Forelimb muscle (tissue), 1 donor: Measurements from ENCODE around the gene USP3. TPM values are rescaled to one million over a fixed set of nuclear protein-coding genes. Genes with fewer than 3 reads are reported as not detected.

Source experiments
- DNase-seq: peaks from one replicate; pipeline ENCODE4 v3.0.0-alpha.2; 2013; ENCODE audit warnings: low read depth
- polyA plus RNA-seq: library from polyadenylated mRNA; unstranded; fragments of 120-200 nt; gene quantifications from one replicate; pipeline ENCODE4 v1.2.1, GENCODE V29; 2013; ENCODE audit not compliant: insufficient read length

Gene USP3
- polyA plus RNA-seq, 1 donor: 22.1 TPM

DNA sequence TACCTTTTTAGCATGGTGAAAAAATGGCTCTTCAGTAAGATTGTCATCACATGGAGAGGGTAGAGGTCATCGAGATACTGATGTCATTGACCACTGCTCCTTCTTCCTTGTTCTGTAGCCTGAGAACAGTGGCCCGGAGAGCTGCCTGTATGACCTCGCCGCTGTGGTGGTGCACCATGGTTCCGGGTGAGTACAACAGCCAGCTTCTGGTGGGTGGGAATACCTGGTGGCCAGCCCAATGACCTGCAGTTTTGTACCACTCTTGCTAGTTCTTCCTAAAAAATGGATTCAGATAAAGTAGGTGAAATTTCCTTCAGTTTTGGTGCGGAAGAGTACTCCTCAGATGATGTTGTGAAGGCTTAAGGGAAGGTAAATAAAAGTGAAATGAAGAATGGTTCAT, 84.4 kb downstream of the USP3 start:
- DNase-seq: no peak

DNA sequence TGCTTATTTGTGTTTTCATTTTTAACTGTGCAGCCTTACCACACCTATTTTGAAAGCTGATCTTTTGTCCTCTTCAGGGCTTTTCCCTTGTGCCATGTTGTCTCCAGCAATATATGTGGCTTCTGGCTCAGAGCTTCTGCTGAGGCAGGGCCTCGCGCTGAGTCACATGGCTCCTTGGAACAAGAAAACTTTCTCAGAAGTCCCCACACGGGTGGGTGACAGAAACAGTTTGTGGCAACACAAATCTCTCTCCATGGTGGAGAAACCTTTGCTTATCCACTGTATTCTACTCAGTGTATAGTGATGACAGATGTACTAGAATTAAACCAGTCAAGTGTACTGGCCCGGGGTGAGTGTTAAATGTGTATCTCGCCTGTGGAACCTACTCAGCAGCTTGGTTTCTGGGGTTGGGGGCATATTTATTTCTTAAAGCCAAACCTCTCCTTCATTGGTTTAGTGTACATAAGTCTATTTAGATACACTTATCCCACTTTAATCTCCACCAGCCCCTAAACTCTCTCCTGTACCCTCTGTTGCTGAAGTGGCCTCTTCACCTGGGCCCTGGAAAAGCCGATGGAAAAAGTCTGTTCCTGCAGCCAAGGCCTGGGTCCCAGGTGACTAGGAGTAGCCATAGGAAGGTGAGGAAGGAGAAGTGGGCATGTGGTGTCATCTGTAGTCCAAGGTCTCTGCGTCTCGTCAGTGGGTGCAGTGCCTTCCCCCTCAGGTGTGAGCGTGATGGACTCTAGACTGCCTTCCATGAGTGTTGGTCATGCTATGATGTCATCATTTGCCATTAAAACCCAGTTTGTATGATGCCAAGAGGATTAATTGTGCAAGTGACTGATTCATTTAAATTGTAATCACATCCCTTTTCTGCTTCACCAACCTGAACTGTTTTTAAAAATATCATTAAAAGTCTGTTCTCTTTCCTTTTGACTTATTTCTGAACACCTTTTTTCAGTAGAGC, 89.6 kb downstream of the USP3 start:
- DNase-seq: no peak

DNA sequence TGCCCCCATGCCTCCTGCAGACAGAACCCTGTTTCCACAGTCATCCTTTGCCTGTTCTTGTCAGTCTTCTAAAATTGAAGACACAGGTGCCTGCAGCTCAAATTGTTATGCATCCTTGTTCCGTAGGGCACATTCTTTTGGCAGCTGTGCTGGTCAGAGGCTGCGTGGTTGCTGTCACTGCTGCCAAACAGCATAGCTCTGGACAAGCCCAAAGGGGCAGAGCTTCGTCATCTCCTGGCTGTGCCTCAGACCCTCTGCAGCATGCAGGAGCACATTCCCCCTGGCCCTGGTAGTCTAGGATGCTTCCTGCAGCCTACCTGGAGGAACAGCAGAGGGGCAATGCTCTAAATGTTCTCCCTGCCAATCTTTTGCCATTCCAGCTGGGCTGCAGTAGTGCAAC, 90.7 kb downstream of the USP3 start:
- DNase-seq: no peak

DNA sequence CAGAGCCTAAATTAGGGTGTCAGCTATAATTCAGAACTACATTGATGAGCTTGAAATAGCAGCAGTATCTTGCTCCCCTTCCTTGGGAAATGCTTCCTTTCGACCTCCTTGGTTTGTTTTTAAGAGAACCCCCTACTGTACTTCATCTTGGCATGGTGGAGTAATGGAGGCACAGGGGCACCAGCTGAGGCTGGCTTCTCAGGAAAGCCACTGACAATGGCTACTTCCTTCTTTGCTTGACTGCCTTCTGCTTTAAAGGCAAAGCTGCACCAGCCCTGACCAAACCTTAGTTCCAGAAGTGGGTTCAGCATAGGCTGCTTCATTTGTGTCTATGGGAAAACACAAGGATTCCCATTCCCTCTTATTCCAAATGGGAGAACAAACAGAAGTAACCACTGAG, 91.3 kb downstream of the USP3 start:
- no peak for DNase-seq

DNA sequence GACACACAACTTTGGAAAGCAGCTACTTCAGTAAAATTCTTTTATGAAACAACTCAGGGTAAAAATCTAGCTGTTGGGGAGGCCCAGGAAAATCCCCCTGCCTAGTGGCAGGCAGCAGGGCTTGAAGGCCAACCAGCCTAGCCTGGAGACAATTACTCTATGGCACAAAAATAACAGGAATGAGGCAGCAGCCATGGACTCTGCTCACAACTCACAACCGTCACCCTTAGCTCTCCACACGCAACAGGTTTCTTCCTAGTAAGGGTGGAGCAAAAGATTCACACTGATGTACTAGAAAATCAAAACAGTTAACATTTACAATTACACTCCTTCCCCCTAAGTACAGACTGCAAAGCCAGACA, 92.3 kb downstream of the USP3 start:
- no peak for DNase-seq

DNA sequence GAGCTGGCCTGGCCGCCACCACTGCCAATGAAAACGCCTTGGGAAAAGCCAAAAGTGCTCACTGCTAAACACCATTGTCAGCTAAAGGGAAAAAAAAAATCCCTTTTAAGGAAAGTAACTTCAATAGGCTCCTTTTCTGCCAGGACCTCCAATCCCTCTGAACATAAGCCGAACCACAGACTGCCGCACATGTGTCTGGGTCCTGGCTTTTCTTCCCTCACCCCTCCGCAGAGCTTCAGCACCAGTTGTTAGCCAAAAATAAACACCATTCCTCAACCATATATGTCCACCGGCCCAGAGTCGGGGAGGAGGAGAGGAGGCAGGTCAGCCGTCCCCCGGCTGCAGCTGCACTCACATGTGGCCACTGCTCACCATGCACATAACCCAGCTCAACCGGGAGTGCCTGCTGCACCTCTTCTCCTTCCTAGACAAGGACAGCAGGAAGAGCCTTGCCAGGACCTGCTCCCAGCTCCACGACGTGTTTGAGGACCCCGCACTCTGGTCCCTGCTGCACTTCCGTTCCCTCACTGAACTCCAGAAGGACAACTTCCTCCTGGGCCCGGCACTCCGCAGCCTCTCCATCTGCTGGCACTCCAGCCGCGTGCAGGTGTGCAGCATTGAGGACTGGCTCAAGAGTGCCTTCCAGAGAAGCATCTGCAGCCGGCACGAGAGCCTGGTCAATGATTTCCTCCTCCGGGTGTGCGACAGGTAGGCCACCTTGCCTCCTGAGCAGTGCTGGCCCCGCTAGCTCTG, 92.8 kb downstream of the USP3 start, which contains the start of gene FBXL22:
FBXL22 (plus strand) TSS at position 350 of the 753 bp plus-strand sequence; CDS start at position 356, 6 bp downstream.
- DNase-seq: no peak

DNA sequence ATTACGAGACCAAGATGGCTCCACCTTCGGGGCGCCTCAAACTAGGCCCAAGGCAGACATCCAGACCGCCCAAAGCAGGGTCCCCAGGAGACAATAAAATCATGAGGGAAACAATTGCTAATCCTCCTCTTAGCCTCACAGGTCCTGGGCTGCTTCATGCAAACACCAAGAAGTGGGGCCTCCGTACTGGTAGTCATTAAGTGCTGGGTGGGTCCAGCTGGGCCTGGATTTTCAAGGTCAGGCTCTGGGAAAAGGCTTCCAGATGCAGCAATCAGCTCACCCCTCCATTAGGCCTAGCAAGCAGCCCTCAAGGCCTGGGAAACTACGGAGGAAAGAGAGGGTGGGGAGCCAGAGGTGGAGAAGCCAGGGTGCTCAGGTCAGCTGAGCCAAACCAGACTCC, 93.4 kb downstream of the USP3 start:
- no peak for DNase-seq

DNA sequence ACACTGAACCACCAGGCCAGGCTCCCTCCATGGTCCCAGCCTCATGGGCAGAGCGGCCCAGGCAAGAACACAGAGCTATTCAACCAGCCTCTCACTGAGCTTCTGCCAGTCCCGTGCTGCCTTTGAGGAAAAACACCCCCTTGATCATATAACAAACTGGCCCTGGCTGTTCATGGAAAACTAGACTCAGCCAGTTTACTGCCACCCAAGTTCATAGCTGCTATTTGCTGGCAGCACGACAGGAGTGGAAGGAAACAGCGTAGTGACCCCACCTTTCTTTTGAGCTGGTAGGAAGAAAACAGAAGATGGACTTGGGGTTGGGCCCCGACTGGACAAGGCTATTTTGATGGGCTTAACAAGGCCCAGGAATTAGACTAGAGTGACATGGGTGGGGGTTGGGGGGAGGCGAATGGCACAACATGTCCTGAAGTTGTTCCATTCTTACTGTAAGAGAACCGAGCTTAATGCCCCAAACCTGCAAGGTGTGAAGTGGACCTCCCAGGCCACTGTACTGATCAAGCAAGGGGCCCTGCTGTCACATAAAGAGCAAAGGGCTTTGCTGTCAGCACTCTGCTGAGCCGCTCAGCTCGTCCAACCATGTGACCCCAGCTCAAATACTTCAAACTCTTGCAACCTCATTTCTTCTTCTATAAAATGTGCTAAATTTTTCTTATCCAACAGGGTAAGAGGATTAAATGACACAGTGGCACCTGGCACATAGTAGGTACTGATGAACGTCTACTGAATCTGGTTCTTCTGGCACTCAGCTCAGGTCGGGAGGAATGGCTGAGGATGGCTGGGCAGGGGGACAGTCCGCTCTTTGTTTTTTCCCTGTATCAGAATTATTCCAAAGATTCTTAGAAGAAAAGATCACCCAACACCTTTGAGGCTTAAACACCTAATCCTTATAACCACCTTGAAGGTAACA, 94.3 kb downstream of the USP3 start:
- no peak for DNase-seq

DNA sequence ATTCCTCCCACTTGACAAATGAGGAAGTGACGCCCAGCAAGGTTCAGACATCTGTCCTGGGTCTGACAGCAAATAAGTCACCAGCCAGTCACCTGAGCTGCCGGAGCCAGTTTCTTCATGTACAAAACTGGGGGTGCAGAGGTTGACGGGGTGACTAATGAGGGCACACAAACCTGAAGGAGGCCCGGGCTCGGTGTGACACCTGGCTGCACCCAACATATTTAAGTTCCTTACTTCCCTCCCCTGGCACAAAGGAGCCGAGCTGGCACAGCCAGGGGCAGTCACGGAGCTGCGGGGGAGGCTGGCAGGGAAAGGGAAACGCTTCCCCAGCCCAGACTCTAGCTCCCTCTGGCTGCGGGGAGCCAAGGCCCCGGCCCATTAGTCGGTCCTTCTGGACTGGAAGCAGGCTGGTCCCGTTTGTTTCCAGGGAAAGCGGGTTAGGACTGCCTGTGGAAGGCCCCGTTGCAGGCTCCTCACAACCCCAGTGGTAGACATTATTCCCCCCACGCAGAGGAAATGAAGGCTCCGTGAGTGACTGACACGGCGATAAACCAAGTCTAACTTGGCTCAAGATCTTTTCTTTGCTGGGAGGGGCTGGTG, 95.1 kb downstream of the USP3 start:
- no peak for DNase-seq

DNA sequence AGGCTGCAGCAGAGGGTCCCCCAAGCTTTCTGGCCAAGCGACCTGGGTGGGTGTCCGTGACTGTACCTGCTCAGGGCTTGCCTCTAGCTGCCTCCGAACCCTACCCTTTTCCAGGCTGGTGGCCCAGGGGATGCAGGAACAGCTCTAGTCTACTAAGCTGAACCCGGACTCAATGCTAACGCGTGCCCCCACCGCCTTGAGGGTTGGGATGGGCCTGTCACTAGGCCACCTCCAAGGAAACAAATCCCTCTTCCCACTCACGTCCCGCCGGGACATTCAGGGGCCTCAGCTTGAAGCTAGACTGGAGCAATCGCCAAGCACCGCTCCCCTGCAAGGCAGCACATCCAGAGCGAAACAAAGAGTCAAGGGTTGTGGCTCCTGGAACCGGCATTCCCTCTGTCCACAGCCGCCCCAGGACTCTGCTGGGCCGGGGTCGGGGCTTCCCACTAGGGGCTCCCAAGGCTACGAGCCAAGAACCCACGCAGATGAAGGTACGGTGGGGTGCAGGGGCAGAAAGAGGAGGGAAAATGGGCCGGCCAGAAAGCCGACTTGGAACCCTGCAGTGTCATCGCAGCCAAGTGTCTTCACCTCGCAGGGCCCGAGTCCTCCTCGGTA, 95.7 kb downstream of the USP3 start:
- DNase-seq: no peak

DNA sequence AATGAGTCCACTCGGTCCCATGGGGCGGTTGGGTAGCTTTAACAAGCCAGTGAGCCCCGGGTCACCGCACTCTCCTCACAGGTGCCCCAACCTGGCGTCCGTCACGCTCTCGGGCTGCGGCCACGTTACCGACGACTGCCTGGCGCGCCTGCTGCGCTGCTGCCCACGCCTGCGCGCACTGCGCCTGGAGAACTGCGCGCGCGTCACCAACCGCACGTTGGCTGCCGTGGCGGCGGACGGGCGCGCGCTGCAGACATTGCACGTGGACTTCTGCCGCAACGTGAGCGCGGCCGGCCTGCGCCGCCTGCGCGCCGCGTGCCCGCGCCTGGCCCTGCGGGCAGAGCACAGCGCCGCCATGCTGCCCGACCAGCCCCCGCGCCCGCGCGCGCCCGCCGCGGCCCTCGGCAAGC, 96.2 kb downstream of the USP3 start:
- DNase-seq: peak; percentile 85

DNA sequence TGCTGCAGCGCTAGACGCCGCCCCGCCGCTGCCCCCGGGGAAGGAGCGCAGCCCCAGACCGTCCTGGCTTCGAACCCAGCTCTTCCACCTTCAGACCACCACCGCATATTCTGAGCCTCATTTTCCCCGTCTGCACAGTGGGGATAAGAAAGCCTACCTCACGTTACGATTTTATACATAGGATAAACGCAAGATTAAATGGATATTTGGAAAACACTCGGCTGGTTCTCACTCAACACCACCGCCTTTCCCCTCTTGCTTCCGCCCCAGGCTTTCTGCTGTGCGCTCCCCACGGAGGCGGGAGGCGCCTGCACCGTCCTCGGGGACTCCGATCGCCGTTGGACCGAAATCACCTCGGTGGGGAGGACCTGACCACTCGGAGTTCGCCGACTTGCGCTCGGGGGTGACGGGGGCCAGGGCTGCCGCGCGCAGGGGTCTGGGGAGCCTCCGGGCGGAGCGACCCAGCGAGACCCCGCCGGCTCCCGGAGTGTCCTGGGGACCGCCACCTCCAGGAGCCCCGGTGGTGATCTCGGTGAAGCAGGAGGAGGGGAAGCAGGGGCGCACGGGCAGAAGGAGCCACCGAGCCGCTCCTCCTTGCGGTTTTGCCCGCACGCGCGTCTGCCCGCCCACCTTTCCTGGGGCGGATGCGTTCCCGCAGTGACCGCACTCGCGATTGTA, 96.8 kb downstream of the USP3 start:
- DNase-seq: no peak

DNA sequence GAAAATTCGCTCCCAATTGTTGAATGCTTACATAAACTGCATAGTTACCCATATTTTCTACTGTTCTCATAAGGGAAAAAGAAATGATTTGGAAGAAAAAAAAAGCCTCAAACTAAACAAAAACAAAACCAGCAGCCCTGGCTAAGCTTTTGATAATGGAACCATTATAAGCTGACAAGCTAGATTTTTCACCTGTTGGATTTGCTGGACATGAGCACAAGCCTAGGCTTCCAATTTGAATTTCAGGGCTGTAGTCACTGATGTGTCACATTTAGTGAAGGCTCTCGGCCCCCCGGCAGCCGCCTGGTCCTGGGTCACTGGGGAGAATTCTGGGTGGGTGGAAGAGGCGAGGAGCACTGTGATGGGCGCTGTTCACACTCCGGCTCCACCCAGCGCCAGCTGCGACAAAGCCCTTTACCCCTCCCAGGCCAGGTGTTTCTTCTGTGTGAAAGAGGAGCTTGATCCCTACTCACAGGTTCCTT, 97.4 kb downstream of the USP3 start:
- no peak for DNase-seq

DNA sequence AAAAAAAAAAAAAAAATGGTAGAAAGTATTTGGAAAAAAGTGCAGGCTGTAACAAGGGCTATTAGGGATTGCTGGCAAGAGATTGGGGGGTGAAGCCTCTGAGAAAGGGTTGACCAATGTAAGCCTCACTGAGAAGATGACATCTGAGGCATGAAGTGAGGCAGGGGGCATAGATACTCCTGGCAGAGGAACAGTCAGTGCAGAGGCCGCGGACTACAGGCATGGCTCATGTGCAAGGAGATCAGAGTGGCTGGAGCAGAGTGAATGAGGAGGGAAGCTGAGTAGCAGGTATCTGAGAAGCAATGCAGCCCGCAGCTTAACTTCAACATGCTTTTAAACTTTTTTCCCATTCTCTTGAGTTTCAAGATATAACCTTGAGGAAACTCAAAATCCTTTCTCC, 98.2 kb downstream of the USP3 start:
- DNase-seq: no peak

DNA sequence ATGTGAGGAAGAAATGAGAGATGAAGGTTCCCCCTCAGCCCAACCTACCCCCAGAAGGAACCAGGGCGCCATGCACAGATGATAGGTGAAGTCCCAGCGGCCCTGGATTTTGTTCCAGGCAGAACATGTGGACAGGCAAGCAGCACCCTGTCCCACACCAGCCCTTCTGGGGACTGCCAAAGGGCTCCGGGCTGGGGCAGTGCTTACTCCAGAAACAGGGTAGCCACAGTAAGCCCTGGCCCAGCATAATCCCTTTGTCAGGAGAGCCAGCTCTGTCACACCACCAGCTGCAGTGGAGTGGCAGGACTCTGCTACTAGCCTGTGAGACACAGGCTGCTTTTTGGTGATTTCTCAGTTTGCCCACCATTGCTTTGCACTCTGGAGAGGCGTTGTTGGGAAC, 99.1 kb downstream of the USP3 start:
- no peak for DNase-seq

DNA sequence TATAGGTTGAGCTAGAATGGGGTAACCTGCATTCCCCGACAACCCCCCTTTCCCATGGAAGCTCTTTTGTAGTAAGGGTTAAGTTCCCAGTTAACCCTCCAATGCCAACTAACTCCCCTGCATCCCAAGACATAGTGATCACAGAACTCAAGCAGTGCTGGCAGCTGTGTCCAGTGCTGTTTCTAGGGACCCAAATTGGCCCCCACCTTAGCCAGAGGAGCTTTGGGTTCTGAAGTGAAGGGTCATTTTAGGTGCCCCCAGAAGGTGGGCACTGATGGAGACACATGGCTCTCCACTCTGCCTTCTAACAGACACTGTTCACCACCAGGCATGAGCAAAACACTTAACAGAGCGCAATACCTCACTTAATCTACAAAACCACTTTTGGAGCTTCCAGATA, 99.9 kb downstream of the USP3 start:
- no peak for DNase-seq

DNA sequence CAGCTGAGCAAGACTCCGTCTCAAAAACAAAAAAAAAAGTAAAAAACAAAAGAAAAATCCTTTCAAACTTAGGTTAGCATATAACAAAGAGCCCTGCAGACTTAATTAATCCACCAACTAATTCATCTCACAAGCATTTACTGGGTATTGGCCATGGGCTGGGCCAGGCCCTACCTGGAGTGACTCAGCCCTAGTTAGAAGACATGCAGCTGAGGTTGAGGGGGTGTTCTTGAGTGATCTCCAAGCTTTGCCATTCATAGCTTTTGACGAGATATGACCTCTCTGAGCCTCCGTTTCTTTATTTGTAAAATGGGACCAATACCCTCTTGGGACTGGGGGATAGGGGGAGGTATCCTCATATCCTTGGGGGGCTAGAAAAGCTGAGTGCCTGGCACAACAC, 100.6 kb downstream of the USP3 start:
- DNase-seq: no peak

DNA sequence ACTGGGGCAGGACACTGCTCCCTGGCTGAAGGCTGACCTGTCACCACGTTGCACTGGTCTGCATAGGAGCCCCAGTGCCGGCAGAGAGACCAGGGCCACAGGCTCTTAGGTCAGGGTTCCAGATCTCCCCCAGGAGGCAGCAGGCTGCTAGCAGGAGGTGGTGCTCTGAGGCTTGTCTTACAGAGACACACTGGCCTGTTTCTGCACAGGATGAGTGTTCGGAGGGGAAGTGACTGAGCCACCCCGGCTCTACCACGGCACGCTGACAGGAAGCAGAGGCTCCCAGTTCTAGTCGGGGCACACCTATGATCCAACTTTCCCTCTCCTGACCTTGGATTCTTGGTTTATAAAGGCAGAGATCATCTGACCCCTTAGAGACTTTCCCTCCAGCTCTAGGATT, 101.4 kb downstream of the USP3 start:
- DNase-seq: no peak

DNA sequence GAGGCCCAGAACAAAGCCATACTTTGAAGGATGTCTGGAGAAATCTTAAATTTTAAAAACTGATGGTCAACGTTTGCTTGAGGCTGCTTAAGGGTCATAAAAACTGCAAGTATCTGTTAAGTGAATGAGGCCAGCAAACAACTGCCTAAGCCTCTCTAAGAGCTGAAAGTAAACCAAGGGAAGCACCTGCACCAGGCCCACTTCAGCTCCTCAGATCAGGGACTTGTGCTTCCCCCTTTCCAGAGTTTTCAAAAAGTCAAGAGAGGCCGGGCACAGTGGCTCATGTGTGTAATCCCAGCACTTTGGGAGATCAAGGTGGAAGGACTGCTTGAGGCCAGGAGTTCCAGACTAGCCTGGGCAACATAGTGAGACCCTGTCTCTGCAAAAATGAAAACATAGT, 101.9 kb downstream of the USP3 start:
- DNase-seq: no peak

DNA sequence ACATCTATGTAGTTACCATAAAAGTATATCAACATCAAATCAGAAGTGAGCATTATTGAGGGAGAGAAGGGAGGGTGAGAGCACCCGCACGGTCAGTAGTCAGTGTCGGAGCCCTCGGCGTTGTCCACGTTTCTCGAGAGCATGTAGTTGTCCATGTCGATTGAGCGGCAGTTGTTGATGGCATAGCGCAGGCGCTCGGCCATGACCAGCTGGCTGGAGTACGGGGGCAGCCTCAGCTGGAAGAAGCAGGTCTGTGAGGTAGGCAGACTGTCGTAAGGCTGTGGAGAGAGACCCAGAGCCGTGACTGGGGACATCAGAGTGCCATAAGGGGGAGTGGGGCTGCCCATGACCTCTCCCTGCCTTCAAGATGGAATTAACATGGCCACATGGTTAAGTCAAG, 104.6 kb downstream of the USP3 start:
- DNase-seq: no peak
